ENCODE results near the gene PUM2. TPM values are rescaled to one million over a fixed set of nuclear protein-coding genes. Genes with fewer than 3 reads are reported as not detected.

PUM2 gene
- total RNA-seq, 1 experiment from 2014 or later = 117 TPM

GRCh38 chr2:20207051-20207450 lies 143.6 kb downstream of the PUM2 start:
- intact Hi-C loops (cut with micrococcal nuclease; ENCODE audit: unreplicated experiment) = no loop called here
- no peak for DNase-seq
- Histone ChIP-seq H3K36me3 (ENCODE audit: control insufficient read depth, insufficient read depth, low read length) (peaks cover 2% of the 10 kb centered on the region; the same call in 1 of the 2 replicates), H3K9me3 (no peaks in the 10 kb centered on the region), H3K27me3 (replicated peaks; ENCODE audit: control insufficient read depth, insufficient read depth, low read length) (no peaks in the 10 kb centered on the region), H3K4me3 (ENCODE audit: low read depth, low read length) (no peak overlapping the region), H3K4me1 (0 out of 2 replicates have a peak, but pooled peaks cover 6% of the 10 kb centered on the region)
- H3K27ac Mint-ChIP-seq (ENCODE audit: unreplicated experiment) = no peak overlapping the region
- H3K4me3 Mint-ChIP-seq (ENCODE audit: unreplicated experiment) = no peak overlapping the region
- H3K9me3 Mint-ChIP-seq (ENCODE audit: unreplicated experiment) = no peaks in the 10 kb centered on the region
- ChIA-PET CTCF (interaction anchor here (2.1 kb wide), 1 partner anchor 18 kb away, joined by 6 read pairs; the partner anchor contains the start of gene SDC1), POLR2A (no interaction called here)
- no TSS peak for BruUV-seq (replicated peaks)
- TF ChIP-seq, protein P1, sequence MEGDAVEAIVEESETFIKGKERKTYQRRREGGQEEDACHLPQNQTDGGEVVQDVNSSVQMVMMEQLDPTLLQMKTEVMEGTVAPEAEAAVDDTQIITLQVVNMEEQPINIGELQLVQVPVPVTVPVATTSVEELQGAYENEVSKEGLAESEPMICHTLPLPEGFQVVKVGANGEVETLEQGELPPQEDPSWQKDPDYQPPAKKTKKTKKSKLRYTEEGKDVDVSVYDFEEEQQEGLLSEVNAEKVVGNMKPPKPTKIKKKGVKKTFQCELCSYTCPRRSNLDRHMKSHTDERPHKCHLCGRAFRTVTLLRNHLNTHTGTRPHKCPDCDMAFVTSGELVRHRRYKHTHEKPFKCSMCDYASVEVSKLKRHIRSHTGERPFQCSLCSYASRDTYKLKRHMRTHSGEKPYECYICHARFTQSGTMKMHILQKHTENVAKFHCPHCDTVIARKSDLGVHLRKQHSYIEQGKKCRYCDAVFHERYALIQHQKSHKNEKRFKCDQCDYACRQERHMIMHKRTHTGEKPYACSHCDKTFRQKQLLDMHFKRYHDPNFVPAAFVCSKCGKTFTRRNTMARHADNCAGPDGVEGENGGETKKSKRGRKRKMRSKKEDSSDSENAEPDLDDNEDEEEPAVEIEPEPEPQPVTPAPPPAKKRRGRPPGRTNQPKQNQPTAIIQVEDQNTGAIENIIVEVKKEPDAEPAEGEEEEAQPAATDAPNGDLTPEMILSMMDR (IDR thresholded peaks at IDR 0.05; ENCODE audit: insufficient read depth in 1 of 2, low read depth in 1 of 2, low read length in 1 of 2, severe bottlenecking in 1 of 2, unreplicated experiment in 1 of 2) = no peak
- H3K4me1 Mint-ChIP-seq (ENCODE audit: low read depth, unreplicated experiment) = peaks cover 7% of the 10 kb centered on the region
- H3K27me3 Mint-ChIP-seq (ENCODE audit: insufficient read depth, unreplicated experiment) = no peaks in the 10 kb centered on the region
- H3K36me3 Mint-ChIP-seq (ENCODE audit: insufficient read depth, unreplicated experiment) = peaks cover 5% of the 10 kb centered on the region

GRCh38 chr2:20205915-20206524 lies 144.6 kb downstream of the PUM2 start:
- no peak for DNase-seq
- BruUV-seq (replicated peaks) = no TSS peak
- Histone ChIP-seq H3K4me1 (0 out of 2 replicates have a peak, but pooled peaks cover 6% of the 10 kb centered on the region), H3K27me3 (replicated peaks; ENCODE audit: control insufficient read depth, insufficient read depth, low read length) (no peaks in the 10 kb centered on the region), H3K36me3 (ENCODE audit: control insufficient read depth, insufficient read depth, low read length) (peaks cover 4% of the 10 kb centered on the region; the same call in 1 of the 2 replicates), H3K4me3 (ENCODE audit: low read depth, low read length) (no peak overlapping the region), H3K9me3 (no peaks in the 10 kb centered on the region)
- peaks cover 7% of the 10 kb centered on the region for H3K4me1 Mint-ChIP-seq (ENCODE audit: low read depth, unreplicated experiment)
- intact Hi-C loops (cut with micrococcal nuclease; ENCODE audit: unreplicated experiment) = no loop called here
- CTCF ChIA-PET = no interaction called here
- POLR2A ChIA-PET = no interaction called here
- no peak overlapping the region for H3K27ac Mint-ChIP-seq (ENCODE audit: unreplicated experiment)
- no peak overlapping the region for H3K4me3 Mint-ChIP-seq (ENCODE audit: unreplicated experiment)
- H3K27me3 Mint-ChIP-seq (ENCODE audit: insufficient read depth, unreplicated experiment) = no peaks in the 10 kb centered on the region
- H3K36me3 Mint-ChIP-seq (ENCODE audit: insufficient read depth, unreplicated experiment) = peaks cover 5% of the 10 kb centered on the region
- TF ChIP-seq, protein P1 (IDR thresholded peaks at IDR 0.05; ENCODE audit: insufficient read depth in 1 of 2, low read depth in 1 of 2, low read length in 1 of 2, severe bottlenecking in 1 of 2, unreplicated experiment in 1 of 2) = no peak
- H3K9me3 Mint-ChIP-seq (ENCODE audit: unreplicated experiment) = no peaks in the 10 kb centered on the region

DNA sequence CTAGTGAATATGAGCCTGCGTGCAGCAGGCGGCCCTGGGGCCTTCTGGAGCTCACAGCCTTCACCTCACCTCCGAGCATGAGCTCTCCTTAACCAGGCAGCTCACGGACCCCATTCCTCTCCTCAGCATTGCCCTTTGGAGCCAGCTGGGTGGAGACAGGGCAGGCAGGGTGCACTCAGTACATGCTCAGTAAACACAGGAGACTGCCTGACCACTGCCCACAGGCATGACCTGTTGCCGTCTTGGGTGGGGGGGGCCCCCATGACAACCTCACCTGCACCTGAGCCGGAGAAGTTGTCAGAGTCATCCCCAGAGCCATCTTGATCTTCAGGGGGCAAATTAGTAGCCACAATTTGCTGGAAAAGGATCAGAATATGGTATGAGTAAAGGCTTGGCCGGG lies 145.6 kb downstream of the PUM2 start:
- peaks cover 5% of the 10 kb centered on the region for H3K36me3 Mint-ChIP-seq (ENCODE audit: insufficient read depth, unreplicated experiment)
- H3K4me1 Mint-ChIP-seq (ENCODE audit: low read depth, unreplicated experiment) = peaks cover 7% of the 10 kb centered on the region
- CTCF ChIA-PET = no interaction called here
- BruUV-seq (replicated peaks) = no TSS peak
- peaks cover 4% of the 10 kb centered on the region; the same call in 1 of the 2 replicates for H3K36me3 ChIP-seq (ENCODE audit: control insufficient read depth, insufficient read depth, low read length)
- DNase-seq = no peak
- no peaks in the 10 kb centered on the region for H3K9me3 Mint-ChIP-seq (ENCODE audit: unreplicated experiment)
- H3K4me3 ChIP-seq (ENCODE audit: low read depth, low read length) = no peak overlapping the region
- 0 out of 2 replicates have a peak, but pooled peaks cover 6% of the 10 kb centered on the region for H3K4me1 ChIP-seq
- POLR2A ChIA-PET = no interaction called here
- H3K9me3 ChIP-seq = no peaks in the 10 kb centered on the region
- H3K4me3 Mint-ChIP-seq (ENCODE audit: unreplicated experiment) = no peak overlapping the region
- no peaks in the 10 kb centered on the region for H3K27me3 ChIP-seq (replicated peaks; ENCODE audit: control insufficient read depth, insufficient read depth, low read length)
- intact Hi-C loops (cut with micrococcal nuclease; ENCODE audit: unreplicated experiment) = no loop called here
- H3K27me3 Mint-ChIP-seq (ENCODE audit: insufficient read depth, unreplicated experiment) = no peaks in the 10 kb centered on the region
- no peak overlapping the region for H3K27ac Mint-ChIP-seq (ENCODE audit: unreplicated experiment)
- TF ChIP-seq, protein P1 (IDR thresholded peaks at IDR 0.05; ENCODE audit: insufficient read depth in 1 of 2, low read depth in 1 of 2, low read length in 1 of 2, severe bottlenecking in 1 of 2, unreplicated experiment in 1 of 2) = no peak

All from Caco-2 (cell line).